Daoy (cell line): ENCODE results near the gene PGF. TPM values are rescaled to one million over a fixed set of nuclear protein-coding genes. Genes with fewer than 3 reads are reported as not detected.

ENCODE experiments used
- DNase-seq: peaks from one replicate; pipeline ENCODE4 v3.0.0-alpha.2; 2015; ENCODE audit warnings: low read depth
- total RNA-seq: library from RNA; depleted of rRNA; stranded (reverse); fragments of >200 nt; shearing (Covaris generic); gene quantifications from 2 replicates; pipeline ENCODE4 v1.2.3, GENCODE V29; 2014

Gene PGF
- total RNA-seq, 1 experiment from 2014 or later: 8.0 TPM

GRCh38 chr14:74919421-74920165 is 35.8 kb downstream of the PGF start:
- peak; percentile 61 for DNase-seq

- no peak for DNase-seq
These were observed 37.0 kb downstream of the PGF start for GRCh38 chr14:74918380-74918779.

- no peak for DNase-seq
These were observed 37.7 kb downstream of the PGF start for GRCh38 chr14:74917646-74918081.

GRCh38 chr14:74917178-74917543 is 38.2 kb downstream of the PGF start:
- DNase-seq: no peak

- DNase-seq: no peak
These were observed 39.6 kb downstream of the PGF start for GRCh38 chr14:74915826-74916225.

GRCh38 chr14:74915426-74915825 is 40.0 kb downstream of the PGF start:
- DNase-seq: no peak

- peak; percentile 70 for DNase-seq
These were observed 41.3 kb downstream of the PGF start for GRCh38 chr14:74913986-74914573.

GRCh38 chr14:74913393-74913910 is 41.9 kb downstream of the PGF start:
- DNase-seq: no peak

GRCh38 chr14:74912801-74913200 is 42.6 kb downstream of the PGF start:
- DNase-seq: no peak

- no peak for DNase-seq
These were observed 43.3 kb downstream of the PGF start for GRCh38 chr14:74912111-74912510.

GRCh38 chr14:74911704-74912103 is 43.7 kb downstream of the PGF start:
- no peak for DNase-seq

GRCh38 chr14:74911221-74911620 is 44.2 kb downstream of the PGF start:
- DNase-seq: no peak

- DNase-seq: no peak
These were observed 44.8 kb downstream of the PGF start for GRCh38 chr14:74910556-74910955.

GRCh38 chr14:74909911-74910310 is 45.5 kb downstream of the PGF start:
- DNase-seq: no peak

- no peak for DNase-seq
These were observed 45.9 kb downstream of the PGF start for GRCh38 chr14:74909501-74909900.

GRCh38 chr14:74908861-74909341 is 46.5 kb downstream of the PGF start:
- DNase-seq: no peak

- no peak for DNase-seq
These were observed 47.7 kb downstream of the PGF start for GRCh38 chr14:74907744-74908143.

- no peak for DNase-seq
These were observed 48.4 kb downstream of the PGF start for GRCh38 chr14:74906925-74907521.

GRCh38 chr14:74905595-74906142 is 49.7 kb downstream of the PGF start:
- DNase-seq: peak; percentile 68

GRCh38 chr14:74904635-74905503 is 50.5 kb downstream of the PGF start:
- DNase-seq: no peak

- DNase-seq: no peak
These were observed 52.3 kb downstream of the PGF start for GRCh38 chr14:74902941-74903705.
